GM19043 (cell line): ENCODE results near the gene SYNGR1.

Source experiments
- ATAC-seq: cut with Tn5 transposase; IDR thresholded peaks from one replicate; pipeline ENCODE4 v1.9.1; 2021; ENCODE audit warnings: low read depth; ENCODE audit not compliant: unreplicated experiment

SYNGR1 gene

DNA sequence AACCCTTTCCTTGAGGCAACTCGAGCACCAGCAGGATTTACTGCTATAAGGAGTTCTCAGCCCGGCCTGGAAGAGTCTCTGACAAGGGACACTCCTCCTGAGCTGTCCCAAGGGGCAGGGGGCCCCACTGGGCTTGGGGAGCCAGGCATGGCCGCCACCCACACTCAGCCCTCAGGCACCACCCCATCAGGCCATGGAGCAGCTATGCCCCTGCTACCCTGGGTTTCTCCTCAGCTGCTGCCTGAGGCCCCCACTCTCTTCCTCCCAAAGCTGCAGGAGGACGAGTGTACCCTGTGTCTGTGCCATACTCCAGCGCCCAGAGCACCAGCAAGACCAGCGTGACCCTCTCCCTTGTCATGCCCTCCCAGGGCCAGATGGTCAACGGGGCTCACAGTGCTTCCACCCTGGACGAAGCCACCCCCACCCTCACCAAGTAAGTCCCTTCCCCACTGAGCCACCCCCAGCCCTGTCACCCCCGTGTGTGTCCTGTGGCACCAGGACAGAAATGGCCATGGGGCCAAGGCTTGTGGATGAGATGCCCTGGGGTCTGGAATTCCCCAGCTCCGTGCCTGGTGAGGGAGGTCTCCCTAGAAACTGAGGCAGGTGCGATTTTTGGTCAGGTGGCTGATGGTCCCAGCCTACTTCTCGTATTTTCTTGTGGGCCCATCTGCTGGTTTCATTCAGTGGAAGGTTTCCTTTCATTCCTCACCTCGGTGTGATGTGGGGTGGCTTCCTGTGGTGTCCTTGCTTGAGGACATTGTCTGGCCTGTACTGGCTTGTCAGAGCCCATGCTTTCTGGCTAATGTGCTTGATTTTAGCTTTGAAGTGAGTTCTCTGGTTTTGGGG lies 78.2 kb downstream of the SYNGR1 start:
- no peak for ATAC-seq

GRCh38 chr22:39428597-39429071 lies 78.8 kb downstream of the SYNGR1 start:
- no peak for ATAC-seq

DNA sequence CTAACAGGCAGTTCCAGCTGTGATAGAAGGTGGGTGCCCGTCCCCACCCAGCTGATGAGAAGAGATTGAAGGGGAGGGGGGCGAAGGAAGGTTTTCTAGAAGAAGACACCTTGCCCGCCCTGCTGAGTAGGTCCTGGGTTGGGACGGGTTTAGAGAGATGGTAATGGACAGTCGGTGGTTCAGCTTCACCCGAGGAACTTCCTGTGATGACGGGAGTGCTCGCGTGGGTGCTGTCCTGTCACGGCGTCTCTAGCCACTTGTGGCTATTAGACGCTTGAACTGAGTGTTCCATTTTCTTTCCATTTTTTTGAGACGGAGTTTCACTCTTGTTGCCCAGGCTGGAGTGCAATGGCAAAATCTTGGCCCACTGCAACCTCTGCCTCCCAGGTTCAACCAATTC lies 79.4 kb downstream of the SYNGR1 start:
- ATAC-seq = no peak

- no peak for ATAC-seq
Measured at GRCh38 chr22:39429916-39430575, 80.3 kb downstream of the SYNGR1 start.

DNA sequence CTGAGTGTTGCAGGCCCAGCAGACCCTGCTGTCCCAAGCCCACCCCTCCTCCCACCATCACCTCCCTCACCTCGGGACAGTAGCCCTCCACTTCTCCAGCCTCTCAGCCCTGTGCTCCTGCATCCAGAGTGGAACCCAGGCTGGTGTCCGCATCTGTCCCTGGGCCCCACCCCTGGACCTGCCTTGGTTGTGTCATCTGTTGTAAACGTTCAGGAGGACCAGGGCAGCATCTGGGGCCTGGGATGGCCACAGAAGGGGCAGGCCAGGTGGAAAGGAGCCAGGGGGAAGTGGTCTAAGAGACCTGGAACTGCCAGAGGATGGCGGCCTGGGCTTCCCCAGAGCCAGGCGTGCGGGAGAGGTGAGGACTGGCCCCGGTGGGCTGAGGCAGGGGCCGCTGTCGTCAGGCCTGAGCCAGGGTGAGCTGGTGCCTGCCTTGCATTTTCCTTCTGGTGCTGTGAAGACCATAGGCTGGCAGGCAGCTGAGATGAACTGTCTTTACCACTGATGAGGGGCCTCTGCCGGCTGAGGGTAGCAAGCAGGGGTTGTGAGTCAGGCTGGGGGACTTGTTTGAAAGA lies 80.9 kb downstream of the SYNGR1 start:
- ATAC-seq = no peak

DNA sequence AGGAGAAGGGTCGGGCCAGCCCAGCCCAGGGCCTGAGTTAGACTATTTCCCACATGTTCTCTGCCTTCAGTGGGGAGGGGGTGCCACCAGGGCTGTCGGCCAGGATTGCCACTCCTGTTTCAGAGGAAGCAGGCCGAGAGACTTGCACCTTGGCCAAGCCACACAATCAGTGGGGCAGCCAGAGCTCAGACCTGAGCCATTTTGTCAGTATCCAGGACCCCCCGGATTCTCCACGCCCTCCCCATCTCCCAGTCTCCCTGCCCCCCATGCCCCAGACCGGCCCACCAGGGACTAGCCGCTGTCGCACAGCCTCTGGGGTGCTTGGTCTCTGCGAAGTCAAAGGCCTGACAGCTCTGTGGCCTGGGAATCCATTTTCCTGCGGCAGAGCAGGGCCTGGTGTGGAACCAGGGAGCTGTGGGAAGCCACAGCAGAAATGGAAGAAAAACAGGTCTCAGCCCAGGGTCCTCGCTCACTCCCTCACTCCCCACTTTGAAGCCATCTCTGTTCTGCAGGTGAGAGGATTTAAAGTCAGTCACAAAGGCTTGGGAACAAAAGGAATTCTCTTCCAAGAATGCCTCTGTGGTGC lies 81.5 kb downstream of the SYNGR1 start:
- ATAC-seq = no peak

GRCh38 chr22:39431821-39432251 lies 82.0 kb downstream of the SYNGR1 start:
- ATAC-seq = no peak

DNA sequence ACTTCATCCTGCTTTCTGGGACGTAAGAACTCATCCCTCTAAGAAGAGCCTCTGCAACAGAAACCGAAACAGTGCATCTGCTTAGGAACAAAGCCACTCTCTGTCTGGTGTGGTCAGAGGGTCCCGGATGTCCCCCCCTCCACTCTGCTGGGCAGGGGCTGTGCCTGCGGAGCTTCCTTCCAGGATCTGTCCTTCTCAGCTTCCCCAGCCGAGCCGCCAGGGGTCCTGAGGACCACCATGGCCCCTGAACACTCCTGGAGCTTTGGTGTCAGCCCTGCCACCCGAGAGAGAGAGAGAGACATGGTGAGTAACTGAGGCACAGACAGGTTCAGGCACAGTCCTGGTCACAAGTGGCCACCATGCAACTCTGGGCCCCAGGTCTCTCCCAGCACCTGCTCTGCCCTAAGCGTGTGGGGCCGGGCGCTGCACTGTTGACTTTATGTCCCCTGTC lies 82.6 kb downstream of the SYNGR1 start:
- ATAC-seq = no peak

DNA sequence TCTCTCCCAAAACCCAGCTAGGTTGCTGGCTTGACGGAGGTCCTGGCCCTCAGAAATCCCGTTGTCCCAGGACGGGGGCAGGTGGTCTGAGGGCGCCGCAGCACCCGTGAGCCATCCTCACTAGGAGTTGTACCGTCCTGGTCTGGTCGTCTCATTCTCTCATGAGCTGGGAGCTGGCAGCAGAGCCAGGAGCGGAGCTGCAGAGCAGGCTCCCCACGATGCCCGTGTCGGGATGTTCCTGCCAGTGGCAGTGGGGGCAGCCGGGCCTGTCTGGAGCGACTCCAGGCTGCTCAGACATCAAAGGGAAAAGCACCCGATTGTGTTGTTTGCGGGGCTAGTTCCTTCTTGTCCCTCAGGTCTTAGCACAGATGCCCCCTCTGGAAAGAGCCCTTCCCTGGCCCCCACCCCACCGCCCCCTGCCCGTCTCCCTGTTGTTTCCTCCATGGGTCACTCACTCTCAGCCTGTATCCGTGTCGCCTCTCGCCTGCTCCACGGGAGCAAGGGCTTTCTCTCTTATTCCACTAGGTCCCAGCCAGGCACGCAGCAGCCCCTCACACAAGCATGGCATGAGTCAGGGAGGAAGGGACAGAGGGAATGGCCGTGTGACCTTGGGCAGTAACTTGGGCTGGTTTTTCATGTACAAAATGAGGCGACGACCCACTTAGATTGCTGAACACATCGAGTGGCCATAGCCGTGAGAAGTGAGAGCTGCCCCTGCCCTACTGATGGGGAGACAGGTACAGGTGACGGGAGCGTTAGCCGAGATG lies 83.9 kb downstream of the SYNGR1 start:
- no peak for ATAC-seq

GRCh38 chr22:39434243-39434653 lies 84.5 kb downstream of the SYNGR1 start:
- no peak for ATAC-seq

DNA sequence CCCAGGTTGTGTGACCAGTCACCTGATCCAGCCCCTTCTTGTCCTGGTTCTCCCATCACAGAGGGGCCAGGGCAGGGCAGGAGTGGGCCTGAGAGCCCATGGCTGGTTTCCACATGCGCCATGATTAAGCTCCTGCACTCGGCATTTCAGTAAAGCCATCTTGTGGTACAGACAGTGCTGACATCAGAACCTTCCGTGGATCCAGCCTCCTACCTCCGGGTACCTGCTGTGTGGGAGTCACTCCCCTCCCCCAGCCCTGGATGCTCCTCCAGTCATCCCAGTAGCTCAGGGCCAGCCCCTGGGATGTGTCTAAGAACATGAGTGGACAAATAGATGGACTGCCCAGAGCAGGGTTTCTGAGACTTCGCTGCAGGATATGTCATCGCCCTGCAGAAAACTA lies 84.9 kb downstream of the SYNGR1 start:
- ATAC-seq = no peak
